AG04450 (cell line): Measurements from ENCODE around the gene OAT. TPM values are rescaled to one million over a fixed set of nuclear protein-coding genes. Genes with fewer than 3 reads are reported as not detected.

Experiments
- CTCF ChIA-PET: fragments of 300-600, 350-600 bp; formaldehyde crosslinking; extraction: SDS; loops from one replicate; lab custom pipeline; 2022; ENCODE audit warnings: antibody characterized with exemption, inconsistent platforms; lab: Charles Lee
- POLR2A ChIA-PET: fragments of 350-600 bp; formaldehyde crosslinking; extraction: SDS; loops from one replicate; lab custom pipeline; 2021; ENCODE audit warnings: antibody characterized with exemption, inconsistent platforms; lab: Yijun Ruan, JAX
- DNase-seq: peaks from one replicate; pipeline ENCODE4 v3.0.0-alpha.2; 2011; ENCODE audit warnings: low read depth, low spot score
- H3K27ac ChIP-seq: one replicate; pipeline ENCODE4 v1.5.1; 2012; ENCODE audit warnings: low read depth, low read length, control low read depth
- H3K27me3 ChIP-seq: one replicate; pipeline ENCODE4 v1.6.0; 2012; ENCODE audit warnings: low read length; ENCODE audit not compliant: control insufficient read depth, insufficient read depth
- H3K4me3 ChIP-seq: 2 replicates; pipeline ENCODE4 v1.5.1; 2011; ENCODE audit warnings: mild to moderate bottlenecking, low read depth, low read length, control low read depth
- H3K9me3 ChIP-seq: 2 replicates; pipeline ENCODE4 v1.5.1; 2012; ENCODE audit warnings: low read length; ENCODE audit not compliant: control insufficient read depth, insufficient read depth
- polyA plus RNA-seq: library from polyadenylated mRNA; depleted of rRNA; stranded (reverse); fragments of >200 nt; gene quantifications from 2 replicates; pipeline ENCODE4 v1.2.3, GENCODE V29; 2011
- TF ChIP-seq, protein P1 (sequence below): IDR thresholded peaks from 2 replicates; pipeline ENCODE4 v1.5.1; 2011; ENCODE audit warnings: low read depth, low read length, control low read depth, inconsistent platforms

OAT gene
- polyA plus RNA-seq, 1 experiment, result 182 TPM

- no peak overlapping the region for H3K27ac ChIP-seq
- TF ChIP-seq, protein P1, sequence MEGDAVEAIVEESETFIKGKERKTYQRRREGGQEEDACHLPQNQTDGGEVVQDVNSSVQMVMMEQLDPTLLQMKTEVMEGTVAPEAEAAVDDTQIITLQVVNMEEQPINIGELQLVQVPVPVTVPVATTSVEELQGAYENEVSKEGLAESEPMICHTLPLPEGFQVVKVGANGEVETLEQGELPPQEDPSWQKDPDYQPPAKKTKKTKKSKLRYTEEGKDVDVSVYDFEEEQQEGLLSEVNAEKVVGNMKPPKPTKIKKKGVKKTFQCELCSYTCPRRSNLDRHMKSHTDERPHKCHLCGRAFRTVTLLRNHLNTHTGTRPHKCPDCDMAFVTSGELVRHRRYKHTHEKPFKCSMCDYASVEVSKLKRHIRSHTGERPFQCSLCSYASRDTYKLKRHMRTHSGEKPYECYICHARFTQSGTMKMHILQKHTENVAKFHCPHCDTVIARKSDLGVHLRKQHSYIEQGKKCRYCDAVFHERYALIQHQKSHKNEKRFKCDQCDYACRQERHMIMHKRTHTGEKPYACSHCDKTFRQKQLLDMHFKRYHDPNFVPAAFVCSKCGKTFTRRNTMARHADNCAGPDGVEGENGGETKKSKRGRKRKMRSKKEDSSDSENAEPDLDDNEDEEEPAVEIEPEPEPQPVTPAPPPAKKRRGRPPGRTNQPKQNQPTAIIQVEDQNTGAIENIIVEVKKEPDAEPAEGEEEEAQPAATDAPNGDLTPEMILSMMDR, result no peak
- ChIA-PET CTCF (no interaction called here), POLR2A (no interaction called here)
- H3K9me3 ChIP-seq, result no peaks in the 10 kb centered on the region; the same call in 1 of the 2 replicates
- DNase-seq, result no peak
- no peak overlapping the region for H3K4me3 ChIP-seq
- H3K27me3 ChIP-seq, result peaks cover 80% of the 10 kb centered on the region
These were observed 32.6 kb upstream of the OAT start for GRCh38 chr10:124451276-124451675.

GRCh38 chr10:124450783-124451057 lies 32.0 kb upstream of the OAT start:
- CTCF ChIA-PET, result no interaction called here
- POLR2A ChIA-PET, result no interaction called here
- Histone ChIP-seq H3K9me3 (no peaks in the 10 kb centered on the region; the same call in 1 of the 2 replicates), H3K4me3 (no peak overlapping the region), H3K27ac (no peak overlapping the region), H3K27me3 (peaks cover 81% of the 10 kb centered on the region)
- DNase-seq, result no peak
- TF ChIP-seq, protein P1, result no peak

DNA sequence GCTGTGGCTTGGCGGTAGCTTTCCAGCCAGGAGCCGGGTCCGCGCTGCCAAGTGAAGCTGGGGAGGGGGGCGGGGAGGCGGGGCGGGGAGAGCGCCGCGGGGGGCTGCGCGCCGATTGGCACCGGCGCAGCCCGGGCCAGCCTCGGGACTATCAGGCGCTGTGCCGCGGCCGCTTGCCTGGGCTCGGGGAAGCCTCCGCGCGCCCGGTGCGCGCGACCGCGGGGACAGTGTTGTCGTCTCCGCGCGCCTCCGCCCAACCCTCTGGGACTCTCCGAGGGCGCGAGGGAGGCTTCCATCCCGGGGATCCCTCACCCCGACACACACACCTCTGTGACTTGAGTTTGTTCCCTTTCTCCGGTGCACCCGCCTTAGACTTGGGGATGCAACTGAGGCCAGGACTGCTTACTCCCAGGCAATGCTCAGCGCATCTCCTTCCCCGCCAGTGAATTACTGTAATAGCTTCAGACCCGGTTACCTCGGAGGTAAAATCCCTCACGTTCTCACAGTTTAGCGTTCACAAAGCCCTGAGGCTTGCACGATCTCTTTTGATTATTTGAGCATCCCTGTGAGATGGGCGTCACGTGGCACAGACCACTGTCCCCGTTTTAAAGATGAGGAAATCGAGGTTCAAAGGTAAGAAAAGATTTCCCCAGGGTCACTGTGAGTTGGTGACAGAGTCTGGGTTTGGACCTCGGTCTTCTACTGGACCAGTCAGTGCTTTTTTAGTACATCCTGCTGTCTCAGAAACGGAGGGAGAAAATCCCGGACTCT lies 31.5 kb upstream of the OAT start, which contains the start of gene NKX1-2:
Gene NKX1-2, minus strand, starts transcription at position 24 of the 771 bp plus-strand sequence. CDS start 92 bp downstream, outside the sequence.
- Histone ChIP-seq H3K27me3 (peaks cover 86% of the 10 kb centered on the region), H3K4me3 (no peak within 1 kb of the TSS), H3K9me3 (no peaks in the 10 kb centered on the region; the same call in 1 of the 2 replicates), H3K27ac (no peak within 1 kb of the TSS)
- POLR2A ChIA-PET, result no interaction called here
- DNase-seq, result no peak
- TF ChIP-seq, protein P1, result no peak
- CTCF ChIA-PET, result no interaction called here

- TF ChIP-seq, protein P1, result no peak
- H3K4me3 ChIP-seq, result no peak overlapping the region
- H3K9me3 ChIP-seq, result no peaks in the 10 kb centered on the region; the same call in 1 of the 2 replicates
- peaks cover 87% of the 10 kb centered on the region for H3K27me3 ChIP-seq
- ChIA-PET CTCF (no interaction called here), POLR2A (no interaction called here)
- DNase-seq, result no peak
- no peak overlapping the region for H3K27ac ChIP-seq
These were observed 30.7 kb upstream of the OAT start for GRCh38 chr10:124449170-124450011.
